ENCODE measurements around the gene KCTD19.

Gene KCTD19

DNA sequence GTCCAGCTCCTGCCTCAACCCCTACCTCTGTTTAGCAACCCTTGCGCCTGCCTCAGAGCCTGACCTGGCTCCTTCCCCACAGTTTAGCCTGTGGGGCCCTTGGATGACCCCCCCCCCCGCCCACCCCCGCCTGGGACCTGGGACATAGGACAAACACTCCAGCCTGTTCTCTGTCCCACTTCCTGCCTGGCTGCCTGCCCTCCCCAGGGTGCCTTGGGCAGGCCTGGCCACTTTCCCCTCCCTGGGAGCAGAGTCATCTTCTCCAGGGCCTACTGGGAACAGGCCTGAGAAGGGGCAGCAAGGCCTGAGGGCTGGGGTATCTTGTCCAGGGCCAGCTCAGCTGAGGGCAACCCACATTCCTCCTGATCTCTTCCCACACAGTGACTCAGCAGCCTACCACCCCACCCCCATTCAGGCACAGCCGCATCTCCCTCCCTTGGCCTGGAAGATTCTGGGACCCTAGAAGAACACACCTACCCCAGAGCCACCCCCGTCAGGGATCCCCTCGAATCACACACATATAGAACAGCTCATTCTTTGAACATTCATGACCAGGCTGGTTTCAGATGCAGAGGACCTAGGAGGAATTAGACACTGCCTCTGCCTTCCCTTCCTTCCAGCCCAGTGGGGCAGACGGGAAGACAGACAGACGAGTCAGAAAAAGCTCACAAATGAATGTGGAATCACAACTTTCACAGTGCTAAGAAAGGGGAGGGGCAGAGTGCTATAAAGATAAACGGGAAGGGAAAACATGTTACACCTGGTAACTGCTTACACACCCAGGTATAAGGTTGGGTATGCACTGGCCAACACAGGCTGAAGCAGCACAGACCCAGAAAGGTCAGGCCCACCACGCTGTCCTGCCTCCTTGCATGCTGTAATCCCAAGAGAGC, 85.3 kb downstream of the KCTD19 start:
- TF ChIP-seq GATA3 (IDR thresholded peaks at IDR 0.05; ENCODE audit: low read depth, low read length) = no peak
- no peak for TF ChIP-seq GATA2 (IDR thresholded peaks at IDR 0.05; ENCODE audit: low read depth, low read length)

DNA sequence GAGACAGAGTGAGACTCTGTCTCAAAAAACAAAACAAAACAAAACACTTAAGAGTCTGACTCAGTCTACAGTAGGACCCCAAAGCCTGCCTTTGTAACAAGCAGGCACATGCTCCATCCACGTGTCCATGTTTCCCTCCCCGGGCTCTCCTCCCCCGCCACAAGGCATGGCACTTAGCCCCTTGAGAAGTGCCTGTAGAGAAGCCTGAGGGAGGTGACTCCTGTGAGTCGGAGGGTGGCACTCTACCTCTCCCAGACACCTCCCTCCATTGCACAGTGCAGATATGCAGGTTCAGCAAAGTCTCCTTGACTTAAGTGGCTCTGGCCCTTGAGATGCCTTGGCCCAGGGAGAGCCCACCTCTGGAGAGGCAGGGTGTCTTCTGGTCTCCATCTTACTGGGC, 86.0 kb downstream of the KCTD19 start:
- TF ChIP-seq GATA3 (IDR thresholded peaks at IDR 0.05; ENCODE audit: low read depth, low read length) (no peak), GATA2 (IDR thresholded peaks at IDR 0.05; ENCODE audit: low read depth, low read length) (no peak)

All from SH-SY5Y (cell line).